AG09309 (cell line): Measurements from ENCODE around the gene GNG12.
A peak's percentile ranks its signal among the peaks of the same experiment; 100 is the strongest.

ENCODE experiments used
- DNase-seq: peaks from one replicate; pipeline ENCODE4 v3.0.0-alpha.2; 2010; ENCODE audit warnings: low read depth
- H3K4me3 ChIP-seq: 2 replicates; pipeline ENCODE4 v1.5.1; 2011; ENCODE audit warnings: mild to moderate bottlenecking, low read depth, low read length, moderate library complexity; ENCODE audit not compliant: control insufficient read depth
- CTCF ChIP-seq: IDR thresholded peaks from 2 replicates; pipeline ENCODE4 v1.5.1; 2011; ENCODE audit warnings: mild to moderate bottlenecking, low read depth, low read length, inconsistent platforms; ENCODE audit not compliant: insufficient read depth, control insufficient read depth; ENCODE audit errors: missing control alignments

The GNG12 gene

GRCh38 chr1:67855444-67855843, 22.2 kb upstream of the GNG12 start:
- H3K4me3 ChIP-seq = no peak overlapping the region
- DNase-seq = no peak
- no peak for TF ChIP-seq CTCF

GRCh38 chr1:67853704-67854103, 20.4 kb upstream of the GNG12 start:
- no peak overlapping the region for H3K4me3 ChIP-seq
- DNase-seq = peak; percentile 57

GRCh38 chr1:67851800-67852199, 18.5 kb upstream of the GNG12 start:
- DNase-seq = no peak
- no peak overlapping the region for H3K4me3 ChIP-seq
- TF ChIP-seq CTCF = no peak

More at GRCh38 chr1:67853704-67854103, 20.4 kb upstream of the GNG12 start:
- peak; percentile 98 for TF ChIP-seq CTCF

GRCh38 chr1:67850611-67851075, 17.4 kb upstream of the GNG12 start:
- no peak for TF ChIP-seq CTCF
- no peak overlapping the region for H3K4me3 ChIP-seq
- peak; percentile 51 for DNase-seq

- no peak overlapping the region for H3K4me3 ChIP-seq
- TF ChIP-seq CTCF = peak; percentile 50
- no peak for DNase-seq
Observed at GRCh38 chr1:67850151-67850551, 16.9 kb upstream of the GNG12 start.

- no peak for DNase-seq
- no peak overlapping the region for H3K4me3 ChIP-seq
- TF ChIP-seq CTCF = no peak
Observed at GRCh38 chr1:67847466-67847865, 14.2 kb upstream of the GNG12 start.

GRCh38 chr1:67846538-67846937, 13.3 kb upstream of the GNG12 start:
- no peak for TF ChIP-seq CTCF
- H3K4me3 ChIP-seq = no peak overlapping the region
- DNase-seq = no peak
